Middle frontal gyrus (tissue), 1 donor: ENCODE data around the gene HYAL3.
"Not testable (repeated sequence)": the region's sequence is repeated elsewhere in the genome, so short reads cannot be mapped to it uniquely, and the experiment has no call there.

Experiments used
- DNase-seq: peaks from one replicate; pipeline ENCODE4 v3.0.0-alpha.2; 2015; ENCODE audit warnings: low spot score; ENCODE audit errors: extremely low spot score

Gene HYAL3

DNA sequence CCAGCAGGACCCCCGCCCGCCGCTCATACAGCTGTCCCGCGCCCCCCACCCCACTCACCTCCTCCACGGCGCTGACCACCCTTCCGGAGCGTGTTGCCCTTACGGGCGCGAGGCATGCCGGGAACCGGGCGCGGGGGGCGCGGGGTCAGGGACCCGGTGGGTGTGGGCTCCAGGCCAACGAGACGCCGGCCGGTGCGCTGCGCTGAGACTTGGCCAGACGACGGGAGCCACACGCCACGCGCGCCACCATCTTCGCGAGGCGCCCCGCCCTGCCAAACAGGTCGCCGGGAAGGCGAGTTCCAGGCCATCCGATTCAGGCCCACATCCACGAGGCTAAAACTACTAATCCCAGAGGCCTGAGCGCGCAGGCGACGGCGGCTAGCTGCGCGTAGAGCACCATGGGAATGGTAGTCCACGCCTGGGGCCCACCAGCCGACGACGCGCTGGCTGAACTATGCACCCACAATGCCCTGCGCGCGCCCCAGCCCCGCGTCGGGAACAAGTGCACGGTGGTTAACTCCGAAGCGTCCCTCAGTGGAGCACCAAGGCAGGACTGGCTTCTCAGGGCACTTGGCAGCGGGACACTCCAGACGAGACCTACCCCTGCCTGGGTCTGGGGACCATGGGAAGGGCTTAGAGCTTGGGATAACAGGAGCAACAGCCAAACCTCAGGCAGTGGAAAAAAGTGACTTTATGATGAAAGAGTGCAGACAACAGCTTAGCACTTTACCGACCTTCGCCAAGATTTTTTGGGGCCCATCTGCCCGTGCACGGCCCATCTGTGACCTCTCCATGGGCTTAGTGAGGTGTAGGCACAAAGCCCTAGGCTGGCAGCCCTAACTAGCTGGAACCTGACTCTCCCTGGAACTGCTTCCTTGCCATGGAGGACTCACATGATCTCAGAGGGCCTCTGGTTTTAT lies 6.8 kb downstream of the HYAL3 start, which contains the start of gene IFRD2:
IFRD2 (minus strand) TSS at position 271 of the 920 bp plus-strand sequence; CDS start at position 116, 155 bp downstream.
- DNase-seq = peak; percentile 97

DNA sequence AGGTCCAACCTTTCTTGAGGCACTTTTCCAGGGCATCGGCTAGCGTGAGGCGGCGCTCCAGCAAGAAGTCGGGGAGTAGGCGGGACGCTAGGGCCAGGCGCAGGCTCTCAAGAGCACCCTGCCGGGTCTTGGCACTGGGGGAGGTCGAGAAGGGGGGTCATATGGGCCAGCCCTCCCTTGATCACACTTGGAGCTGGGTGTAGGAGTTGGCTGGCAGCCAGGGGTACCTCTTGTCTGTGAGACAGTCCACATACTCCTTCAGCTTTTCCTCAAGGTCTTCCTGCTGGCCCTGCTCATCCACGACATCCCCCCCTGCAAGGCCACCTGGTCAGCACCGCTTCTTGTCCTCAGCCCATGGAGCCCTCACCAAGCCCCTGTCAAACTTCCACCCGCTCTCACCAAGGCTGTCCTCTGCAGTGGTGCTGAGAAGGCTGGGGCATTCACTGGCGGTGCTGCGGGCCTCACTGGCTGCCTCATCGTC lies 9.0 kb downstream of the HYAL3 start:
- DNase-seq = no peak

DNA sequence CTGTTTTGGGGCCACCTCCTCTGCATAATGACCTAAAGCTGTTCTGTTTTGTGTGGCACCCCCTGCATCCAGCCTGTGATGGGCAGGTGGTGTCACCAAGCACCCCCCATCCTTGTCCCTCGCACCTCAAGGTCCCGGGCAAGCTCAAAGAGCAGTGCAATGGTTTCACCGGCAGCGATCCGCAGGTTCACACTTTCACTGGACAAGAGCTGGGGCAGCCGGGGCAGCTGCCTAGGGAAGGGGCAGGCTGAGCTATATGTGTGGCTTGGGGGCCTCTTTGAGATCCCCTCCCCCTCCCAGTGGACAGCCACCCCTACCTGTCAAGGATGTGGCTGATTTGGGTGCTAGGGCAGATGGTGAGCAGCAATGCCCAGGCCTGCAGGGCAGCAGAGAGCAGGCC lies 10.1 kb downstream of the HYAL3 start:
- DNase-seq = no peak

DNA sequence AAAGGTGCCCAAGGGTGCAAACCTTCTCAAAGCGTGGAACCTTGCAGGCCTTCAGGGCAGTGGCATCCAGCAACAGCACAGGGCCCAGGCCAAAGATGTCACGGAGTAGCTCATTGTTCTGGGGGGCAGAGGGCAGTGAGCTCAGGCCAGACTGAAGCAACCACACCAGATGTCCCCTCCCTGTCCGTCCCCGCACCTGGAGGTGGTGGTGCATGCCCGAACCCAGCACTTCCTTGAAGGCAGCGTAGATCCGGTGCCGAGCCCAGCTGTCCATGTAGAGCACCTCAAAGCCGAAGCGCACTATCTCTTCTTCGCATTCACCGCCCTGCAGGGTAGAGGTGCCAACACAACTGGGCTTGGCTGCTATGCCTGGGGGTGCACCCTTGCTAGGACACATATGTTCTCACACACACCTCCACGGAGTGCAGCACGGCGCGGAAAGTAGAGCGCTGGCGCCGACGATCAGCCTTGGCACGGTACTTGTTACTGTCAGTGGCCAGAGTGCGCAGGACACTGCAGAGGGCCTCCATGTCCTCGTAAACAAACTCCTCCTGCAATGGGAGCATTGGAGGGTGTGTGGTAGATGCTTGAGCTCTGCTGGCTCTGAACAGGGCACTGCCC lies 10.7 kb downstream of the HYAL3 start:
- DNase-seq = no peak

DNA sequence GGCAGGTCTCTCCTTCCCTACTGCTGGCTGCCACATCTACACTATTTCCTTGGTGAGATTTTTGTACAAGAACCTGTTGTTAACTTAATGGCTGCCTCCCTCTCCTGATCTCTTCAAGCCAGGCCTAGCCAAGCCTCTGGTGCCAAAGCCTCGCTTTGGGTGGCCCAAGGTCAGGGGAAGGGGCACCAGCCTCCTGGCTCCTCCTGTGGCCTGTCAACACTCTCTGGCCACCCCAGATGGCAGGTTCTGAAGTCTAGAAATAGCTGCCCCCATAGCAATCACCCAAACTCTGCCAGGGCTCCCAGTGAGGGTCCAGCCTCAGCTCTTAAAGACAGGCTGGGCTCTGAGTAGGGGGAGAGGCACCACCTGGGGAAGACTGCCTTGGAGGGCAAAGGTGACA lies 11.9 kb downstream of the HYAL3 start:
- DNase-seq = no peak

DNA sequence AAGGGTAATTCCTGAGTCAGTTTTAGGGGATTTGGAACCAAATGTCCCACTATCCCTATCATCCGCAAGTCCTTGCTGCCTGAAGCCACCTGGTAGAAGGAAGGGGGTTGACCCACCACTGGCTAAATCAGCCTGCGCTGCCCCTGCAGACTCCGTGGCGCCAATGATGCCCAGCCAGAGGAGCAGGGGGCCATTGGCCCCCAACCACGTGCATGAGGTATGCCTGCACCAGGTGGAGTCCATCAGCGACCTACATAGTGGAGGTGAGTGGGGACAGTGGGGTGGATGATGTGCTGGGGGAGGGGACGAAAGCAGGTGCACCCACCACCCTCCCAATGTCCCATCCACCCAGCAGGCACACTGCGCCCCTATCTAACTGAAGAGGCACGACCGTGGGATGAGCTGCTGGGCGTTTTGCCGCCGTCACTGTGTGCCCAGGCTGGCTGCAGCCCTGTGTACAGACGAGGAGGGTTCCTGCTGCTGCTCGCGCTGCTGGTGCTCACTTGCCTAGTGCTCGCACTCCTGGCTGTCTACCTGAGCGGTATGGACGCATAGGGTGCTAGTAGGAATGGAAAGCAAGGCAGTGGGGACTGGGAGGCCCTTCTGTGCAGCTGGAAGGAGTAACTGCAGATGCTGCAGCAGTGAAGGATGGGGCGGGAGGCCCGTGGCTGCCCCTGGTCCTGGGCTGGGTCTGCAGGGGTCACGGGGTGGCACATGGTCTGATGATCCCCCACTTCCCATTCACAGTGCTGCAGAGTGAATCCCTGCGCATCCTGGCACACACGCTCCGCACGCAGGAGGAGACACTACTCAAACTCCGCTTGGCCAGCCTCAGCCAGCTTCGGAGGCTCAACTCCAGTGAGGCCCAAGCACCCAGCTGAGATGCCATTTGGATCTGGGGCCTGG lies 12.6 kb downstream of the HYAL3 start:
- DNase-seq = no peak

DNA sequence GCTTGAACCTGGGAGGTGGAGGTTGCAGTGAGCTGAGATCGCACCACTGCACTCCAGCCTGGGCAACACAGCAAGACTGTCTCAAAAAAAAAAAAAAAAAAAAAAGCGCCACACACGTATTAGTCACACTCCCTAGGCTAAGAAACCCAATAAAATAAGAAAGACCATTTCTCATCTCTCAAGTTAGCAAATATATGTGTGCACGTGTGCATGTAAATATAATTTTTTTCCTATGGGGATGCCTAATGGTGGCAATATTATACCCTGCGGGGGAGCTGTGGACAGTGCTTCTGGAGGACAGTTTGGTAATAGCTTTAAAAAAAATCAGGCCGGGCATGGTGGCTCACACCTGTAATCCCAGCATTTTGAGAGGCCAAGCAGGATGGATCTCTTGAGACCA lies 15.1 kb downstream of the HYAL3 start:
- DNase-seq = not testable (repeated sequence)

DNA sequence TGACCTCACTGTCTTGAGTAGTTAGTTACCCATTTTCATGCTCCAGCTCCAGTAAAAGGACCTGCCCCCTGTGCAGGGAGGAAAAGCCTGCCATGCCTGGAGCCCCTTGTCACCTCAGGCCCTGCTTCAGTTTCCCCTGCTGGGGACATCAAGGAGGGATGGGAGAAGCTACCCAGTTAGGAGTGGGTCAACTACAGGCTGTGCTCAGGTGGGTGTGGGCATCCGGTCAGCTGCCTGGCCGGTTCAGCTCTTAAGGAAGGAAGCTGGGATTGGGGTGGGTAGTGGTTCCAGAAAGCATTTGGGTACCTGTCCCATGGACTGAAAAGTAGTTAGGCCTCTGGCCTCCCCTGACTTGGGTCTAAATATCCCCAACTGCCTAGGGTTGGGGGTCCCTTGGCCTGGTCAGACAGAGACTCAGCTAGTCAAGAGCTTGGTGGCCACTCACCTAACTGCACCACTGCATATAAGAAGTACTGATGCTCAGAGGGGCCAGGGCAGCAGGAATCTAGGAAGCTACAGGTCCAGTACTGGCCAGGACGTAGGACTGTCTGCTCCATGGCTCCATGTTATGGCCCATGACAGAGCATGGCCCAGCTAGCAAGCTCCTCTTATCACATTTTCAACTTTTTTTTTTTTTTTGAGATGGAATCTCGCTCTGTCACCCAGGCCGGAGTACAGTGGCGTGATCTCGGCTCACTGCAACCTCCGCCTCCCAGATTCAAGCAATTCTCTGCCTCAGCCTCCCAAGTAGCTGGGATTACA lies 19.8 kb downstream of the HYAL3 start:
- no peak for DNase-seq

DNA sequence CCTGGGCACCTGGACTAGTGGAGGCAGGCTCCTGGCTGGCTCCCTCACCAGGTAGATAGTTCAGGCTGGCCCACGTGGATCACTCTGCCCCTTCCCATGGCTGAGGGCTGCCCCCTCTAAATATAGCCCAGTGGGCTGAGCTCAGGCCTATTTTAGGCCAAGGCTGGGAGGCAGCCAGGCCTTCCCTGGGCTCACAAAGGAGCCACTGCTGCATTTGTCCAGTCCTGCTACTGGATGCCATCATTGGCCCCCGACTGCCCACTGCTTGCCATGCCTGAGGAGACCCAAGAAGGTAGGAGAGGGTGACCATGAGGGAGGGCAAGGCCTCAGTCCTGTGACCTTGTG lies 20.4 kb downstream of the HYAL3 start, which contains the start of gene LSMEM2:
LSMEM2 (plus strand) TSS at position 208 of the 345 bp plus-strand sequence; CDS start at position 235, 27 bp downstream.
- DNase-seq = no peak

DNA sequence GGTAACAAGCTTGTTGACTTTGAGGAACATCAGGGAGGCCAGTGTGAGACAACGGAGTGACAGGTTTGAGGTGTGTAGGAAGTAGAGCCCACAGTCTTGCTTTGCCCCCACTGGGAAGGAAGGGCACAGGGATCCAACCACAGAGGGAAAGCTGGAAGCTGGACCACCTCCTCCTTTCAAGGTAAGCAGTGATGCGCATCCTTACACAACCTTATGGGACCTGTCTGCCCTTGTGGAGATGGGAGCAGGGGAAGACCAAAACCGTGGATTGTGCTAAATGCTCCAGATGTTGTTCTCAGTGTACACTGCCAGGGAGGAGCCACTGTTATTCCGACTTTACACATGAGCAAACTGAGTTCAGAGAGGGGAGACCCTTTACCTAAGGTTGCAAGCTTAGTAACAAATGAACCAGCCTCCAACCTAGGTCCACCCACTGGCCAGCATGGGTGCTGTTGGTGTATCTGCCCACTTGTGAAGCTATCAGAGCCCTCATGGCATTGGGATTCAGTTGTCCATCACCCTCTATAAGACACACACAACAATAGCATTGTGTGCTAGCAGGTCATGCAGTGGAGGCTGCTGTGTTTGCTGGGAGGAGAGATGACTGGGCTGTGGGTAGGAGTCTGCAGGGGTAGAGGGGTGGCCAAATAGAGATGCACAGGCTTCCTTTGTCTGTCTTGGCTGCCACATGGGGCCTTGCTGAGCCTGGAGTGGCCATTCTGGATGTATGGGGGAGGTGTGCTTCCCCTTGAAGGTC lies 20.9 kb downstream of the HYAL3 start:
- DNase-seq = no peak

DNA sequence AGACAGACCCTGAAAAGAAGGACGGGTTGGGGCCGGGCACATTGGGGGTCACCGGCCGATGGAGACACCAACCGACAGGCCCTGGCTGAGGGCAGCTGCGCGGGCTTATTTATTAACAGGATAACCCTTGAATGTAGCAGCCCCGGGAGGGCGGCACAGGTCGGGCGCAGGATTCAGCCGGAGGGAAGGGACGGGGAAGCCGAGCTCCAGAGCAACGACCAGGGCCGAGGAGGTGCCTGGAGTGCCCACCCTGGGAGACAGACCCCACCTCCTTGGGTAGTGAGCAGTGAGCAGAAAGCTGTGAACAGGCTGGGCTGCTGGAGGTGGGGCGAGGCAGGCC lies 22.5 kb downstream of the HYAL3 start:
- DNase-seq = no peak

DNA sequence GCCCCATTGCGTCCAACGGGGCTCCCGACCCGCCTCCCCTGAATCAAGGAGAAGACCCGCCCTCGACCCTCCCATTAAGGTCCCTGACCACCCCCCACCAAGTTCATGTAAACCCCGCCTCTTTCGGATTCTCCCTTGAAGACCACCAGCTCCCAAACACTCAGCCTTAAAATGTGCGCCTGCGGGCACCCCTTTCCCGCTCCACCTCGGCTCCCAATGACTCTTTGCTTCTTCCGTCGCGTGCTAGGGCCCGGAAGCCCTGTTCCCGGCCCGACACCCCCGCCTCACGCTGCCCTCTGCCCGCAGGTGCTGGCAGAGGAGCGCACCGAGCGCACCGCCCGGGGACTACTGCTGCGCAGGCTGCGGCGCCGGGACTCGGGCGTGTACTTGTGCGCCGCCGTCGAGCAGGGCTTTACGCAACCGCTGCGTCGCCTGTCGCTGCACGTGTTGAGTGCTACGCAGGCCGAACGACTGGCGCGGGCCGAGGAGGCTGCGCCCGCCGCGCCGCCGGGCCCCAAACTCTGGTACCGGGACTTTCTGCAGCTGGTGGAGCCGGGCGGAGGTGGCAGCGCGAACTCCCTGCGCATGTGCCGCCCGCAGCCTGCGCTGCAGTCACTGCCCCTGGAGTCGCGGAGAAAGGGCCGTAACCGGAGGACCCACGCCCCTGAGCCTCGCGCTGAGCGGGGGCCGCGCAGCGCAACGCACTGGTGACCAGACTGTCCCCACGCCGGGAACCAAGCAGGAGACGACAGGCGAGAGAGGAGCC lies 23.0 kb downstream of the HYAL3 start:
- DNase-seq = no peak

DNA sequence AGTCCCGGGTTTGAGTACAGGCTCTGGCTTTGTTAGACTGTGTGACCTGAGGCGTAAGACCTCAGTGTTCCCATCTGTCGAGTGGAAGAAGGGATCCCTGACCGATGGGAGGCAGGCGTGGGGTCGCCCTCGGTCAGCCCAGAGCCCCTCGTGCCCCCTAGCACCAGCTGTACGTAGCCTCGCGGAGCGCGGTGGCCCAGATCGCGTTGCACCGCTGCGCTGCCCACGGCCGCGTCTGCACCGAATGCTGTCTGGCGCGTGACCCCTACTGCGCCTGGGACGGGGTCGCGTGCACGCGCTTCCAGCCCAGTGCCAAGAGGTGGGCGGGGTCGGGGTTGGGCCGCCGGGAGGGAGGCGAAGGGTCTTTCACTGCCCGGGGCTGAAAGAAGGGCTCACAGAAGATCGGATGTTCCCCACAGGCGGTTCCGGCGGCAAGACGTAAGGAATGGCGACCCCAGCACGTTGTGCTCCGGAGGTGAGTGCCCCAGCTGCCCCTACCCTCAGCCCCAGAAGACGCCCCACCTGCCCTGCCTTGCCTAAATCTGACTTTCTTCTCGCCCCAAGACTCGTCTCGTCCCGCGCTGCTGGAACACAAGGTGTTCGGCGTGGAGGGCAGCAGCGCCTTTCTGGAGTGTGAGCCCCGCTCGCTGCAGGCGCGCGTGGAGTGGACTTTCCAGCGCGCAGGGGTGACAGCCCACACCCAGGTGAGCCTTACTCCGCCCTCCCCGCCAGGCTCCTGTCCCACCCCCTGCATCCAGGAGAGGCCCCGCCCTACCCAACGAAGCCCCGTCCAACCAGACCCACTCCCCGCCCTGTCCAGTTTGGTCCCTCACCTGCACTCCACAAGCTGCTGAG lies 23.8 kb downstream of the HYAL3 start:
- DNase-seq = no peak

DNA sequence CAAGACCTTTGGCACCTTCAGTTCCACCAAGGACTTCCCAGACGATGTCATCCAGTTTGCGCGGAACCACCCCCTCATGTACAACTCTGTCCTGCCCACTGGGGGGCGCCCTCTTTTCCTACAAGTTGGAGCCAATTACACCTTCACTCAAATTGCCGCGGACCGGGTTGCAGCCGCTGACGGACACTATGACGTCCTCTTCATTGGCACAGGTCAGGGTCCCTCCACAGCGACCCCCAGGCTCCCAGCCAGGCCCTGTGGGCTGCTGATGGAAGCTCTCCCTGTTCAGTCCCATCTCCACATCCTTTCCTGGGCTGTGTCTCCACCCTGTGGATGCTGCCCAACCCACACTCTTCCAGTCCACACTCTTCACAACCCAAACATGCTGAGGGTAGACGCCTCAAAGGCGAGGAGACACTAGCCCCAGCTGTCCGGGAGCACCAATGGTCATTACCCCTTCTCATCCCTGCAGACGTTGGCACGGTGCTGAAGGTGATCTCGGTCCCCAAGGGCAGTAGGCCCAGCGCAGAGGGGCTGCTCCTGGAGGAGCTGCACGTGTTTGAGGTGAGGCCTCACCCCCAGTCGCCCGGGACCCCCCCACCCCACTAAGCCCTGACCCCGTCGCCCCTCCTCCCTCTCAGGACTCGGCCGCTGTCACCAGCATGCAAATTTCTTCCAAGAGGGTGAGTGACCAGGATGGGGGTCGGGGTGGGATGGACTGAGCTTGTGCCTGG lies 24.7 kb downstream of the HYAL3 start:
- no peak for DNase-seq

DNA sequence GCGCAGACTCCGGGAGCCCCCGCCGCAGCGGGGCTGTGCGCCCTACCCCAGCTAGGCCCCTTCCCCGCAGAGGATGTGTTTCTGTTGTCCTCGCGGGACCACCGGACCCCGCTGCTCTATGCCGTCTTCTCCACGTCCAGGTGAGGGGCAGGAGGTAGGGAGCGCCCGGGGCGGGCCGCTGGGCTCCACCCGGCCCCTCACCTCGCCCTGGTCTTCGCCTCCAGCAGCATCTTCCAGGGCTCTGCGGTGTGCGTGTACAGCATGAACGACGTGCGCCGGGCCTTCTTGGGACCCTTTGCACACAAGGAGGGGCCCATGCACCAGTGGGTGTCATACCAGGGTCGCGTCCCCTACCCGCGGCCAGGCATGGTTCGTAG lies 25.5 kb downstream of the HYAL3 start:
- DNase-seq = no peak

DNA sequence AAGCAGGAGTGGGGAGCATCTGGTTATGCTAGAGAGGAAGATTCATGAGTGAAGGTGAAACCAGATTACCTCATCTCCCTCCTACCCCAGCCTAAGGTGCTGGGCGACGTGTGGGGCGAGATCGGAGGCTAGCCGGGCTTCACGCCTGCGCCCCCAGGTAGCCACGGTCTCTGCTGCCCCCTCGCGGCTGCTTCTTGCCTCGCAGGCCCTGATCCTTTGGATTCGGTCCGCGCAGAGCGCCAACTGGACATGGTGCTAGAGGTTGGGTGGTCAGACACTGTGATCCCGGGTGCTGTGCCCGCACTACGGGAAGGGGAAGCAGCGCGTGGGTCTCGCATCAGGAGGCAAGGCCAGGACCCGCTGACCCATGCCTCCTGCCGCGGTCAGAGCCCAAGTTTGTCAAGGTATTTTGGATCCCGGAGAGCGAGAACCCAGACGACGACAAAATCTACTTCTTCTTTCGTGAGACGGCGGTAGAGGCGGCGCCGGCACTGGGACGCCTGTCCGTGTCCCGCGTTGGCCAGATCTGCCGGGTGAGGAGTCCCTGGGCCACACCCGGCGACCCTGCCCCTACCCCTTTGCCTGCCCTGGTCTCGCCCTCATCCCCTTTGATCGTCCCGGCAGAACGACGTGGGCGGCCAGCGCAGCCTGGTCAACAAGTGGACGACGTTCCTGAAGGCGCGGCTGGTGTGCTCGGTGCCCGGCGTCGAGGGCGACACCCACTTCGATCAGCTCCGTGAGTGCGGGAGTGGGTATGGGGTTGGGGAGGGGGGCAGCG lies 26.1 kb downstream of the HYAL3 start:
- DNase-seq = peak; percentile 80

DNA sequence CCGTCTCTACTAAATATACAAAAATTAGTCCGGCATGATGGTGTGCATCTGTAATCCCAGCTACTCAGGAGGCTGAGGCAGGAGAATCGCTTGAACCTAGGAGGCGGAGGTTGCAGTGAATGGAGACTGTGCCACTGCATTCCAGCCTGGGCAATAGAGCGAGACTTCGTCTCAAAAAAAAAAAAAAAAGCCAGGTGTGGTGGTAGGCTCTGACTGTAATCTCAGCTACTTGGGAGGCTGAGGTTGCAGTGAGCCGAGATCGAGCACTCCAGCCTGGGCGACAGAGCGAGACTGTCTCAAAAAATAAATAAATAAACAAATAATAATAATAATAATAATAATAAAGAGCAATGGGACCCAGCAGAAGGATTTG lies 26.7 kb downstream of the HYAL3 start:
- not testable (repeated sequence) for DNase-seq
